ENCODE data around the gene NTRK3. TPM values are rescaled to one million over a fixed set of nuclear protein-coding genes. Genes with fewer than 3 reads are reported as not detected.

NTRK3 gene
- total and polyA plus RNA-seq, 9 donors = 1.8 to 7.9 (median 3.2) TPM

GRCh38 chr15:88089024-88089620 lies 167.4 kb downstream of the NTRK3 start:
- Histone ChIP-seq H3K27ac (ENCODE audit: low read length) (no peak overlapping the region), H3K4me1 (ENCODE audit: control insufficient read depth, insufficient read depth, low read length) (peaks cover 32% of the 10 kb centered on the region), H3K4me3 (ENCODE audit: low read length) (no peak overlapping the region), H3K36me3 (ENCODE audit: control insufficient read depth, insufficient read depth, low read length) (no peaks in the 10 kb centered on the region), H3K9me3 (replicated peaks; ENCODE audit: control insufficient read depth, low read depth, low read length) (peaks cover 2% of the 10 kb centered on the region), H3K27me3 (ENCODE audit: control insufficient read depth, insufficient read depth, low read length) (peaks cover 2% of the 10 kb centered on the region)
- no CpG with 5 or more reads among the region's 6 CpGs for WGBS (ENCODE audit: insufficient coverage)
- peak; percentile 16 for DNase-seq

GRCh38 chr15:88083811-88084760 lies 172.5 kb downstream of the NTRK3 start:
- Histone ChIP-seq H3K4me3 (ENCODE audit: low read length) (no peak overlapping the region), H3K9me3 (replicated peaks; ENCODE audit: control insufficient read depth, low read depth, low read length) (no peaks in the 10 kb centered on the region), H3K36me3 (ENCODE audit: control insufficient read depth, insufficient read depth, low read length) (no peaks in the 10 kb centered on the region), H3K4me1 (ENCODE audit: control insufficient read depth, insufficient read depth, low read length) (peaks cover 27% of the 10 kb centered on the region), H3K27me3 (ENCODE audit: control insufficient read depth, insufficient read depth, low read length) (peaks cover 2% of the 10 kb centered on the region), H3K27ac (ENCODE audit: low read length) (peak overlapping the region; percentile 37)
- 25% methylated on average over 2 of the region's 9 CpGs for WGBS (ENCODE audit: insufficient coverage)
- DNase-seq = peak; percentile 97

- WGBS (ENCODE audit: insufficient coverage) = 94% methylated on average over 2 of the region's 3 CpGs
- Histone ChIP-seq H3K4me3 (ENCODE audit: low read length) (no peak overlapping the region), H3K36me3 (ENCODE audit: control insufficient read depth, insufficient read depth, low read length) (no peaks in the 10 kb centered on the region), H3K4me1 (ENCODE audit: control insufficient read depth, insufficient read depth, low read length) (peaks cover 22% of the 10 kb centered on the region), H3K27ac (ENCODE audit: low read length) (no peak overlapping the region), H3K27me3 (ENCODE audit: control insufficient read depth, insufficient read depth, low read length) (no peaks in the 10 kb centered on the region), H3K9me3 (replicated peaks; ENCODE audit: control insufficient read depth, low read depth, low read length) (no peaks in the 10 kb centered on the region)
- DNase-seq = no peak
Observed at GRCh38 chr15:88080616-88081015, 175.9 kb downstream of the NTRK3 start.

- 57% methylated on average over 6 of the region's 12 CpGs for WGBS (ENCODE audit: insufficient coverage)
- H3K9me3 ChIP-seq (replicated peaks; ENCODE audit: control insufficient read depth, low read depth, low read length) = no peaks in the 10 kb centered on the region
- no peak overlapping the region for H3K27ac ChIP-seq (ENCODE audit: low read length)
- DNase-seq = no peak
- H3K4me1 ChIP-seq (ENCODE audit: control insufficient read depth, insufficient read depth, low read length) = no peaks in the 10 kb centered on the region
- H3K36me3 ChIP-seq (ENCODE audit: control insufficient read depth, insufficient read depth, low read length) = no peaks in the 10 kb centered on the region
- no peak overlapping the region for H3K4me3 ChIP-seq (ENCODE audit: low read length)
- H3K27me3 ChIP-seq (ENCODE audit: control insufficient read depth, insufficient read depth, low read length) = no peaks in the 10 kb centered on the region
Observed at GRCh38 chr15:88077296-88078020, 179.1 kb downstream of the NTRK3 start.

- Histone ChIP-seq H3K36me3 (ENCODE audit: control insufficient read depth, insufficient read depth, low read length) (no peaks in the 10 kb centered on the region), H3K4me3 (ENCODE audit: low read length) (no peak overlapping the region), H3K4me1 (ENCODE audit: control insufficient read depth, insufficient read depth, low read length) (no peaks in the 10 kb centered on the region), H3K27me3 (ENCODE audit: control insufficient read depth, insufficient read depth, low read length) (no peaks in the 10 kb centered on the region), H3K9me3 (replicated peaks; ENCODE audit: control insufficient read depth, low read depth, low read length) (no peaks in the 10 kb centered on the region), H3K27ac (ENCODE audit: low read length) (no peak overlapping the region)
- WGBS (ENCODE audit: insufficient coverage) = 80% methylated on average over 1 of the region's 1 CpG
- no peak for DNase-seq
Observed at GRCh38 chr15:88076328-88076727, 180.2 kb downstream of the NTRK3 start.

- DNase-seq = no peak
- H3K9me3 ChIP-seq (replicated peaks; ENCODE audit: control insufficient read depth, low read depth, low read length) = no peaks in the 10 kb centered on the region
- peaks cover 2% of the 10 kb centered on the region for H3K4me1 ChIP-seq (ENCODE audit: control insufficient read depth, insufficient read depth, low read length)
- no peak overlapping the region for H3K4me3 ChIP-seq (ENCODE audit: low read length)
- H3K27ac ChIP-seq (ENCODE audit: low read length) = no peak overlapping the region
- H3K27me3 ChIP-seq (ENCODE audit: control insufficient read depth, insufficient read depth, low read length) = no peaks in the 10 kb centered on the region
- H3K36me3 ChIP-seq (ENCODE audit: control insufficient read depth, insufficient read depth, low read length) = no peaks in the 10 kb centered on the region
- WGBS (ENCODE audit: insufficient coverage) = 29% methylated on average over 1 of the region's 6 CpGs
Observed at GRCh38 chr15:88075102-88075501, 181.4 kb downstream of the NTRK3 start.

GRCh38 chr15:88074386-88074785 lies 182.2 kb downstream of the NTRK3 start:
- 95% methylated on average over 3 of the region's 5 CpGs for WGBS (ENCODE audit: insufficient coverage)
- Histone ChIP-seq H3K4me3 (ENCODE audit: low read length) (no peak overlapping the region), H3K36me3 (ENCODE audit: control insufficient read depth, insufficient read depth, low read length) (no peaks in the 10 kb centered on the region), H3K4me1 (ENCODE audit: control insufficient read depth, insufficient read depth, low read length) (peaks cover 9% of the 10 kb centered on the region), H3K27ac (ENCODE audit: low read length) (no peak overlapping the region), H3K27me3 (ENCODE audit: control insufficient read depth, insufficient read depth, low read length) (no peaks in the 10 kb centered on the region), H3K9me3 (replicated peaks; ENCODE audit: control insufficient read depth, low read depth, low read length) (no peaks in the 10 kb centered on the region)
- no peak for DNase-seq

GRCh38 chr15:88073391-88073691 lies 183.2 kb downstream of the NTRK3 start:
- 80% methylated on average over 2 of the region's 2 CpGs for WGBS (ENCODE audit: insufficient coverage)

GRCh38 chr15:88072598-88073390 lies 183.7 kb downstream of the NTRK3 start:
- H3K27me3 ChIP-seq (ENCODE audit: control insufficient read depth, insufficient read depth, low read length) = no peaks in the 10 kb centered on the region
- H3K4me3 ChIP-seq (ENCODE audit: low read length) = no peak overlapping the region
- H3K36me3 ChIP-seq (ENCODE audit: control insufficient read depth, insufficient read depth, low read length) = no peaks in the 10 kb centered on the region
- H3K27ac ChIP-seq (ENCODE audit: low read length) = no peak overlapping the region
- WGBS (ENCODE audit: insufficient coverage) = 29% methylated on average over 1 of the region's 6 CpGs
- peaks cover 10% of the 10 kb centered on the region for H3K4me1 ChIP-seq (ENCODE audit: control insufficient read depth, insufficient read depth, low read length)
- H3K9me3 ChIP-seq (replicated peaks; ENCODE audit: control insufficient read depth, low read depth, low read length) = no peaks in the 10 kb centered on the region
- DNase-seq = no peak

More at GRCh38 chr15:88073391-88073691, 183.2 kb downstream of the NTRK3 start:
- Histone ChIP-seq H3K27me3 (ENCODE audit: control insufficient read depth, insufficient read depth, low read length) (no peaks in the 10 kb centered on the region), H3K36me3 (ENCODE audit: control insufficient read depth, insufficient read depth, low read length) (no peaks in the 10 kb centered on the region), H3K9me3 (replicated peaks; ENCODE audit: control insufficient read depth, low read depth, low read length) (no peaks in the 10 kb centered on the region), H3K4me3 (ENCODE audit: low read length) (no peak overlapping the region), H3K4me1 (ENCODE audit: control insufficient read depth, insufficient read depth, low read length) (peaks cover 10% of the 10 kb centered on the region), H3K27ac (ENCODE audit: low read length) (no peak overlapping the region)
- no peak for DNase-seq
